Calu3 (cell line): ENCODE measurements around the gene SYCE1. TPM values are rescaled to one million over a fixed set of nuclear protein-coding genes. Genes with fewer than 3 reads are reported as not detected.

Source experiments
- Bru-seq: library from RNA; stranded (reverse); fragments of 400-500 nt; gene quantifications from one replicate; lab custom pipeline; 2021; lab: Mats Ljungman, UMichigan
- BruChase-seq, 2 experiments: library from RNA; stranded (reverse); fragments of 400-500 nt; gene quantifications; one replicate each; lab custom pipeline; 2021; lab: Mats Ljungman, UMichigan
- BruUV-seq: library from RNA; stranded (reverse); fragments of 400-500 nt; replicated peaks from 2 replicates; lab custom pipeline; 2021; lab: Mats Ljungman, UMichigan
- CTCF ChIA-PET: fragments of 300-600 bp; sonication (Branson Sonifier 250); formaldehyde crosslinking; loops from one replicate; lab custom pipeline; 2022; ENCODE audit warnings: antibody characterized with exemption; lab: Charles Lee
- DNase-seq: peaks from one replicate; pipeline ENCODE4 v3.0.0; 2022
- H3K27ac Mint-ChIP-seq: one replicate; pipeline ENCODE4 v1.8.0; 2022; ENCODE audit warnings: mixed read lengths; ENCODE audit not compliant: unreplicated experiment
- H3K27me3 Mint-ChIP-seq: one replicate; pipeline ENCODE4 v1.8.0; 2022; ENCODE audit warnings: mixed read lengths; ENCODE audit not compliant: unreplicated experiment
- H3K36me3 Mint-ChIP-seq: one replicate; pipeline ENCODE4 v1.8.0; 2022; ENCODE audit warnings: mild to moderate bottlenecking, moderate library complexity, mixed read lengths; ENCODE audit not compliant: insufficient read depth, unreplicated experiment
- H3K4me1 Mint-ChIP-seq: one replicate; pipeline ENCODE4 v1.8.0; 2022; ENCODE audit warnings: mild to moderate bottlenecking, low read depth, mixed read lengths; ENCODE audit not compliant: unreplicated experiment
- H3K4me3 Mint-ChIP-seq: one replicate; pipeline ENCODE4 v1.8.0; 2022; ENCODE audit warnings: mild to moderate bottlenecking, low read depth, moderate library complexity, mixed read lengths; ENCODE audit not compliant: unreplicated experiment
- H3K9me3 Mint-ChIP-seq: one replicate; pipeline ENCODE4 v1.8.0; 2022; ENCODE audit warnings: low read depth, mixed read lengths; ENCODE audit not compliant: unreplicated experiment
- intact Hi-C: fragments of 100-400 bp; cut with micrococcal nuclease; formaldehyde crosslinking; loops from one replicate; pipeline ENCODE4 v1.10.0; 2022; ENCODE audit not compliant: unreplicated experiment
- long read RNA-seq: library from polyadenylated mRNA; stranded (forward); transcript quantifications from one replicate; pipeline ENCODE4 v2.0.0, GENCODE V29; 2022
- total RNA-seq: library from RNA; stranded (reverse); gene quantifications from 2 replicates; pipeline ENCODE4 v1.2.3, GENCODE V29; 2022
- TF ChIP-seq, protein P1 (sequence below): fragments of 200-600 bp; IDR thresholded peaks from one replicate; pipeline ENCODE4 v1.8.0; 2022; ENCODE audit warnings: antibody characterized with exemption; ENCODE audit not compliant: unreplicated experiment

Gene SYCE1, protein sequence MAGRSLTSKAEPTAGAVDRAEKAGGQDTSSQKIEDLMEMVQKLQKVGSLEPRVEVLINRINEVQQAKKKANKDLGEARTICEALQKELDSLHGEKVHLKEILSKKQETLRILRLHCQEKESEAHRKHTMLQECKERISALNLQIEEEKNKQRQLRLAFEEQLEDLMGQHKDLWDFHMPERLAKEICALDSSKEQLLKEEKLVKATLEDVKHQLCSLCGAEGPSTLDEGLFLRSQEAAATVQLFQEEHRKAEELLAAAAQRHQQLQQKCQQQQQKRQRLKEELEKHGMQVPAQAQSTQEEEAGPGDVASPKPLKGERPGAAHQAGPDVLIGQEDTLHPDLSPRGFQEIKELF
- not detected in 2 replicates for total RNA-seq
- not detected for Bru-seq, nascent RNA
- percentile 5 among the genes with signal in this experiment for BruChase-seq, experiment 1, labeled RNA remaining after a 6-hour chase
- BruChase-seq, experiment 2, labeled RNA remaining after a 2-hour chase, result not detected
- long read RNA-seq, result 0 reads

GRCh38 chr10:133565441-133566294, at the start of gene SYCE1:
Gene SYCE1, minus strand, starts transcription at chr10:133565583. Its CDS starts 54 bp downstream, at chr10:133565529.
- no peak within 1 kb of the TSS for H3K27ac Mint-ChIP-seq
- no peaks in the 10 kb centered on the region for H3K9me3 Mint-ChIP-seq
- CTCF ChIA-PET, result no interaction called here
- TF ChIP-seq, protein P1, sequence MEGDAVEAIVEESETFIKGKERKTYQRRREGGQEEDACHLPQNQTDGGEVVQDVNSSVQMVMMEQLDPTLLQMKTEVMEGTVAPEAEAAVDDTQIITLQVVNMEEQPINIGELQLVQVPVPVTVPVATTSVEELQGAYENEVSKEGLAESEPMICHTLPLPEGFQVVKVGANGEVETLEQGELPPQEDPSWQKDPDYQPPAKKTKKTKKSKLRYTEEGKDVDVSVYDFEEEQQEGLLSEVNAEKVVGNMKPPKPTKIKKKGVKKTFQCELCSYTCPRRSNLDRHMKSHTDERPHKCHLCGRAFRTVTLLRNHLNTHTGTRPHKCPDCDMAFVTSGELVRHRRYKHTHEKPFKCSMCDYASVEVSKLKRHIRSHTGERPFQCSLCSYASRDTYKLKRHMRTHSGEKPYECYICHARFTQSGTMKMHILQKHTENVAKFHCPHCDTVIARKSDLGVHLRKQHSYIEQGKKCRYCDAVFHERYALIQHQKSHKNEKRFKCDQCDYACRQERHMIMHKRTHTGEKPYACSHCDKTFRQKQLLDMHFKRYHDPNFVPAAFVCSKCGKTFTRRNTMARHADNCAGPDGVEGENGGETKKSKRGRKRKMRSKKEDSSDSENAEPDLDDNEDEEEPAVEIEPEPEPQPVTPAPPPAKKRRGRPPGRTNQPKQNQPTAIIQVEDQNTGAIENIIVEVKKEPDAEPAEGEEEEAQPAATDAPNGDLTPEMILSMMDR, result no peak
- H3K36me3 Mint-ChIP-seq, result no peaks in the 10 kb centered on the region
- no peak for DNase-seq
- H3K4me1 Mint-ChIP-seq, result no peaks in the 10 kb centered on the region
- H3K27me3 Mint-ChIP-seq, result no peaks in the 10 kb centered on the region
- no TSS peak for BruUV-seq
- intact Hi-C loops, result no loop called here
- H3K4me3 Mint-ChIP-seq, result no peak within 1 kb of the TSS

- CTCF ChIA-PET, result no interaction called here
- no TSS peak for BruUV-seq
- DNase-seq, result no peak
- Mint-ChIP-seq H3K27ac (no peak overlapping the region), H3K4me1 (no peaks in the 10 kb centered on the region), H3K9me3 (no peaks in the 10 kb centered on the region), H3K4me3 (no peak overlapping the region), H3K36me3 (no peaks in the 10 kb centered on the region), H3K27me3 (peaks cover 37% of the 10 kb centered on the region)
- intact Hi-C loops, result no loop called here
- TF ChIP-seq, protein P1, result no peak
Measured at GRCh38 chr10:133614830-133615580, 49.6 kb upstream of the SYCE1 start.

DNA sequence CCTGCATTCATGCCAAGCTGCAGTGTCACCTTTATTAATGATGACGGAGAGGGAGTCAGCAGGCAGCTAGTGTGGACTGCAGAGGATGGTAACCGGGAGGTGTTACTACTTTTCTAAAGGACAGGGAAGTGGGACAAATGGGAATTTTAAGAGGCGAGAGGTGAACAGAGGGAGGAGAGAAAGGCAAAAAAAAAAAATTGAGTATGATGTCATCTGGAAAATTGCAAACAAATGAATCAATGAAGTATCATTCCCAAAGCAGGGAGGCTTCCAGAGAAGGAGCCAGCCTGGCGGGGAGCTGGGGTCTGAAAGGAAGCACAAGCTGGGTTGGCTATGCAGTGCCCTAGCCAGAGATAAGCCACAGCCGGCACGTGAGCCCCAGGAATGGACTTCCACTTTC, 48.3 kb upstream of the SYCE1 start:
- no peaks in the 10 kb centered on the region for H3K36me3 Mint-ChIP-seq
- H3K27ac Mint-ChIP-seq, result no peak overlapping the region
- no peaks in the 10 kb centered on the region for H3K4me1 Mint-ChIP-seq
- BruUV-seq, result no TSS peak
- peaks cover 37% of the 10 kb centered on the region for H3K27me3 Mint-ChIP-seq
- CTCF ChIA-PET, result no interaction called here
- TF ChIP-seq, protein P1, result no peak
- intact Hi-C loops, result no loop called here
- no peak overlapping the region for H3K4me3 Mint-ChIP-seq
- H3K9me3 Mint-ChIP-seq, result no peaks in the 10 kb centered on the region
- DNase-seq, result no peak

DNA sequence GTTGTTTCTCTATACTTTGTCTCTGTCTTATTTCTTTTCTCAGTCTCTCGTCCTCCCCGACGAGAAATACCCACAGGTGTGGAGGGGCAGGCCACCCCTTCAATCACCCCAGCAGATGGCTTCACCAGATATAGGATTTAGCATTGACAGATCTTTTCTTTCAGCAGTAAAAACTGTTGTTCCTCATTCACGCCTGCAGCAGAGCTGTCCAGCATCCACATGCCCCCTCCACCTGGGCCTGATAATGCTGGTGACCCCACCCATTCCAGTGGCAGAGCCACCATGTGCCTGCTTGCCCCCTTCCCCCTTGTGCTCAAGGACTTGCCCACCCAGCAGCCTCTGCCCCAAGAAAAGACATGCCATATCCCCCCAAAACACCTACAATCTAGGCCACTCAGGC, 45.7 kb upstream of the SYCE1 start:
- Mint-ChIP-seq H3K4me1 (no peaks in the 10 kb centered on the region), H3K36me3 (no peaks in the 10 kb centered on the region), H3K27me3 (peaks cover 54% of the 10 kb centered on the region), H3K9me3 (peaks cover 3% of the 10 kb centered on the region), H3K4me3 (no peak overlapping the region), H3K27ac (no peak overlapping the region)
- TF ChIP-seq, protein P1, result no peak
- no peak for DNase-seq
- intact Hi-C loops, result no loop called here
- no TSS peak for BruUV-seq
- CTCF ChIA-PET, result no interaction called here
